IPS DF 19.7 (cell line): ENCODE measurements around the gene AGPAT2.

Experiments
- DNase-seq: peaks from one replicate; pipeline ENCODE4 v3.0.0-alpha.2; 2013; ENCODE audit warnings: low read depth, low spot score

AGPAT2 gene

GRCh38 chr9:136700959-136701667, 13.9 kb upstream of the AGPAT2 start:
- no peak for DNase-seq

- DNase-seq, result no peak
Observed at GRCh38 chr9:136700304-136700703, 13.0 kb upstream of the AGPAT2 start.

GRCh38 chr9:136698635-136699246, 11.5 kb upstream of the AGPAT2 start:
- no peak for DNase-seq

- no peak for DNase-seq
Observed at GRCh38 chr9:136697821-136698526, 10.7 kb upstream of the AGPAT2 start.

GRCh38 chr9:136697146-136697820, 10.0 kb upstream of the AGPAT2 start:
- no peak for DNase-seq

GRCh38 chr9:136696502-136696901, 9.2 kb upstream of the AGPAT2 start:
- no peak for DNase-seq

- DNase-seq, result no peak
Observed at GRCh38 chr9:136695955-136696354, 8.7 kb upstream of the AGPAT2 start.

- DNase-seq, result no peak
Observed at GRCh38 chr9:136695435-136695895, 8.2 kb upstream of the AGPAT2 start.

GRCh38 chr9:136694872-136695247, 7.6 kb upstream of the AGPAT2 start:
- no peak for DNase-seq

- peak; percentile 28 for DNase-seq
Observed at GRCh38 chr9:136694163-136694871, 7.1 kb upstream of the AGPAT2 start.

- DNase-seq, result no peak
Observed at GRCh38 chr9:136693490-136694162, 6.4 kb upstream of the AGPAT2 start.

GRCh38 chr9:136693135-136693489, 5.9 kb upstream of the AGPAT2 start:
- DNase-seq, result no peak

- no peak for DNase-seq
Observed at GRCh38 chr9:136692185-136693134, 5.2 kb upstream of the AGPAT2 start.

GRCh38 chr9:136691316-136692184, 4.3 kb upstream of the AGPAT2 start:
- DNase-seq, result no peak

- no peak for DNase-seq
Observed at GRCh38 chr9:136690806-136691261, 3.6 kb upstream of the AGPAT2 start.

- no peak for DNase-seq
Observed at GRCh38 chr9:136690104-136690805, 3.0 kb upstream of the AGPAT2 start.

- DNase-seq, result no peak
Observed at GRCh38 chr9:136689108-136689460, 1.8 kb upstream of the AGPAT2 start.
